H9 (cell line): Measurements from ENCODE around the gene PACS1. TPM values are rescaled to one million over a fixed set of nuclear protein-coding genes. Genes with fewer than 3 reads are reported as not detected.

Experiments
- DNase-seq: peaks from one replicate; pipeline ENCODE4 v3.0.0-alpha.2; 2017
- H2AFZ ChIP-seq: one replicate; pipeline ENCODE4 v1.6.1; 2013; ENCODE audit warnings: mild to moderate bottlenecking, low read length, control low read depth, moderate library complexity
- H2AK5ac ChIP-seq: 2 replicates; pipeline ENCODE4 v1.6.1; 2013; ENCODE audit warnings: low read length, control low read depth, mixed read lengths; ENCODE audit not compliant: insufficient read length
- H2BK120ac ChIP-seq: one replicate; pipeline ENCODE4 v1.6.1; 2013; ENCODE audit warnings: low read depth, mild to moderate bottlenecking, low read length, control low read depth, inconsistent platforms; ENCODE audit not compliant: poor library complexity, severe bottlenecking
- H2BK12ac ChIP-seq: 2 replicates; pipeline ENCODE4 v1.6.1; 2013; ENCODE audit warnings: low read length, control low read depth, mixed read lengths, low read depth; ENCODE audit not compliant: insufficient read length
- H2BK15ac ChIP-seq: 2 replicates; pipeline ENCODE4 v1.6.1; 2013; ENCODE audit warnings: low read depth, low read length, control low read depth
- H2BK20ac ChIP-seq: one replicate; pipeline ENCODE4 v1.6.1; 2013; ENCODE audit warnings: low read depth, mild to moderate bottlenecking, low read length, control low read depth, inconsistent platforms; ENCODE audit not compliant: poor library complexity, severe bottlenecking
- H2BK5ac ChIP-seq: 2 replicates; pipeline ENCODE4 v1.6.1; 2013; ENCODE audit warnings: low read length, control low read depth, mixed read lengths; ENCODE audit not compliant: insufficient read length
- H3K14ac ChIP-seq: 2 replicates; pipeline ENCODE4 v1.6.1; 2013; ENCODE audit warnings: low read length, control low read depth; ENCODE audit not compliant: insufficient read depth
- H3K18ac ChIP-seq: 2 replicates; pipeline ENCODE4 v1.6.1; 2013; ENCODE audit warnings: low read depth, mild to moderate bottlenecking, mixed read lengths, low read length, control low read depth; ENCODE audit not compliant: insufficient read length
- H3K23ac ChIP-seq: 2 replicates; pipeline ENCODE4 v1.6.1; 2013; ENCODE audit warnings: low read length, control low read depth, mixed read lengths, low read depth; ENCODE audit not compliant: insufficient read length
- H3K23me2 ChIP-seq: 2 replicates; pipeline ENCODE4 v1.6.1; 2013; ENCODE audit warnings: low read depth, mild to moderate bottlenecking, mixed read lengths, low read length, control low read depth; ENCODE audit not compliant: insufficient read length, poor library complexity, severe bottlenecking
- H3K27ac ChIP-seq: 2 replicates; pipeline ENCODE4 v1.5.1; 2013; ENCODE audit warnings: low read length, control low read depth, mixed read lengths, low read depth; ENCODE audit not compliant: insufficient read length
- H3K27me3 ChIP-seq: 2 replicates; pipeline ENCODE4 v1.6.1; 2013; ENCODE audit warnings: low read length, control low read depth, inconsistent platforms; ENCODE audit not compliant: insufficient read depth
- H3K4ac ChIP-seq: 2 replicates; pipeline ENCODE4 v1.6.1; 2013; ENCODE audit warnings: low read depth, mild to moderate bottlenecking, control low read depth, inconsistent platforms, low read length, moderate library complexity
- H3K4me1 ChIP-seq: 2 replicates; pipeline ENCODE4 v1.6.1; 2013; ENCODE audit warnings: low read length, control low read depth, inconsistent platforms; ENCODE audit not compliant: insufficient read depth
- H3K4me2 ChIP-seq: 2 replicates; pipeline ENCODE4 v1.6.1; 2013; ENCODE audit warnings: low read length, control low read depth, mixed read lengths; ENCODE audit not compliant: insufficient read length, insufficient read depth
- H3K56ac ChIP-seq: 2 replicates; pipeline ENCODE4 v1.6.1; 2013; ENCODE audit warnings: low read depth, mild to moderate bottlenecking, mixed read lengths, low read length, control low read depth; ENCODE audit not compliant: insufficient read length
- H3K79me1 ChIP-seq: 2 replicates; pipeline ENCODE4 v1.6.1; 2013; ENCODE audit warnings: low read depth, mild to moderate bottlenecking, moderate library complexity, low read length, control low read depth, inconsistent platforms; ENCODE audit not compliant: insufficient read depth, poor library complexity, severe bottlenecking
- H3K79me2 ChIP-seq: 2 replicates; pipeline ENCODE4 v1.6.1; 2013; ENCODE audit warnings: low read length, control low read depth, inconsistent platforms; ENCODE audit not compliant: insufficient read depth
- H3K9ac ChIP-seq: 2 replicates; pipeline ENCODE4 v1.6.1; 2013; ENCODE audit warnings: low read length, control low read depth, mixed read lengths; ENCODE audit not compliant: insufficient read length; ENCODE audit errors: extremely low read depth
- H3K9me3 ChIP-seq: one replicate; pipeline ENCODE4 v1.6.1; 2013; ENCODE audit warnings: low read depth, low read length, inconsistent platforms; ENCODE audit not compliant: control insufficient read depth
- H3T11ph ChIP-seq: one replicate; pipeline ENCODE4 v1.6.1; 2013; ENCODE audit warnings: mild to moderate bottlenecking, low read length, control low read depth, inconsistent platforms
- H4K20me1 ChIP-seq: one replicate; pipeline ENCODE4 v1.6.1; 2013; ENCODE audit not compliant: control insufficient read depth, insufficient read length, insufficient read depth
- H4K5ac ChIP-seq: 2 replicates; pipeline ENCODE4 v1.6.1; 2013; ENCODE audit warnings: low read depth, mild to moderate bottlenecking, mixed read lengths, low read length, control low read depth; ENCODE audit not compliant: insufficient read length
- H4K8ac ChIP-seq: replicated peaks from 2 replicates; pipeline ENCODE4 v1.6.1; 2013; ENCODE audit warnings: low read length, control low read depth, mixed read lengths, low read depth; ENCODE audit not compliant: insufficient read length
- H4K91ac ChIP-seq: 2 replicates; pipeline ENCODE4 v1.6.1; 2013; ENCODE audit warnings: low read depth, mild to moderate bottlenecking, moderate library complexity, mixed read lengths, low read length, control low read depth; ENCODE audit not compliant: insufficient read length
- H3K27ac Mint-ChIP-seq, 3 experiments: 2 replicates in 2 of 3; 3 replicates in 1 of 3; pipeline ENCODE4 v1.8.0; 2020 to 2021; ENCODE audit warnings: mixed read lengths in 3 of 3, mild to moderate bottlenecking in 1 of 3, moderate library complexity in 1 of 3
- H3K27me3 Mint-ChIP-seq: 2 replicates; pipeline ENCODE4 v1.8.0; 2021; ENCODE audit warnings: low read depth, mild to moderate bottlenecking, moderate library complexity, mixed read lengths
- H3K36me3 Mint-ChIP-seq, 3 experiments: 2 replicates in 2 of 3; 3 replicates in 1 of 3; pipeline ENCODE4 v1.8.0; 2020 to 2021; ENCODE audit warnings: low read depth in 3 of 3, mixed read lengths in 3 of 3; ENCODE audit not compliant: insufficient read depth in 1 of 3
- H3K4me1 Mint-ChIP-seq, 2 experiments: 2 replicates each; pipeline ENCODE4 v1.8.0; 2020; ENCODE audit warnings: mixed read lengths in 2 of 2
- H3K4me3 Mint-ChIP-seq, 2 experiments: 2 replicates in 1 of 2; 3 replicates in 1 of 2; pipeline ENCODE4 v1.8.0; 2020 to 2021; ENCODE audit warnings: mild to moderate bottlenecking in 2 of 2, mixed read lengths in 2 of 2, moderate library complexity in 1 of 2
- H3K9me3 Mint-ChIP-seq, 2 experiments: 2 replicates in 1 of 2; 3 replicates in 1 of 2; pipeline ENCODE4 v1.8.0; 2020; ENCODE audit warnings: mild to moderate bottlenecking in 2 of 2, mixed read lengths in 2 of 2, moderate library complexity in 1 of 2
- WGBS: extraction: QIAGEN DNeasy Blood & Tissue Kit; methylation state at CpG from one replicate; pipeline ENCODE4 v1.1.7; 2013; ENCODE audit warnings: missing lambda C conversion rate, low lambda C conversion rate, mixed read lengths; ENCODE audit not compliant: insufficient read length; ENCODE audit errors: extremely low coverage; 5-methylcytosine and 5-hydroxymethylcytosine counted together
- total RNA-seq: library from RNA; stranded (reverse); gene quantifications from 2 replicates; pipeline ENCODE4 v1.2.1, GENCODE V29; 2021
- TF ChIP-seq, protein P1 (sequence below): fragments of 200-600 bp; sonication (generic); conservative IDR thresholded peaks from 3 replicates; pipeline ENCODE4 v1.8.0; 2021; ENCODE audit warnings: antibody characterized with exemption, mild to moderate bottlenecking

PACS1 gene
- total RNA-seq, 1 experiment from 2014 or later, result 35.5 TPM

- DNase-seq, result no peak
- no peak overlapping the region for H3T11ph ChIP-seq
- no peaks in the 10 kb centered on the region for H3K79me2 ChIP-seq
- H3K9ac ChIP-seq, result no peak overlapping the region
- no peak overlapping the region for H4K8ac ChIP-seq
- H3K27me3 ChIP-seq, result no peaks in the 10 kb centered on the region
- no peaks in the 10 kb centered on the region for H4K20me1 ChIP-seq
- no peak overlapping the region for H3K4ac ChIP-seq
- no peak overlapping the region for H3K23ac ChIP-seq
- H3K56ac ChIP-seq, result no peak overlapping the region
- peaks cover 21 to 31% of the 10 kb centered on the region in 2 experiments for H3K4me1 Mint-ChIP-seq
- WGBS, result no CpG with 5 or more reads among the region's 4 CpGs
- no peak overlapping the region for H3K4me2 ChIP-seq
- H4K5ac ChIP-seq, result no peak overlapping the region
- no peaks in the 10 kb centered on the region for H3K79me1 ChIP-seq
- no peak overlapping the region for H2BK15ac ChIP-seq
- H3K4me1 ChIP-seq, result no peaks in the 10 kb centered on the region
- no peak overlapping the region for H2AK5ac ChIP-seq
- no peak overlapping the region for H2BK12ac ChIP-seq
- H3K27ac Mint-ChIP-seq, result no peak overlapping the region; a peak in 1 of 7 replicates
- peaks cover 4% of the 10 kb centered on the region for H3K23me2 ChIP-seq
- no peak overlapping the region for H4K91ac ChIP-seq
- H3K36me3 Mint-ChIP-seq, result peaks cover 50 to 70% (median 63%) of the 10 kb centered on the region in 3 experiments
- H3K27ac ChIP-seq, result no peak overlapping the region
- TF ChIP-seq, protein P1, sequence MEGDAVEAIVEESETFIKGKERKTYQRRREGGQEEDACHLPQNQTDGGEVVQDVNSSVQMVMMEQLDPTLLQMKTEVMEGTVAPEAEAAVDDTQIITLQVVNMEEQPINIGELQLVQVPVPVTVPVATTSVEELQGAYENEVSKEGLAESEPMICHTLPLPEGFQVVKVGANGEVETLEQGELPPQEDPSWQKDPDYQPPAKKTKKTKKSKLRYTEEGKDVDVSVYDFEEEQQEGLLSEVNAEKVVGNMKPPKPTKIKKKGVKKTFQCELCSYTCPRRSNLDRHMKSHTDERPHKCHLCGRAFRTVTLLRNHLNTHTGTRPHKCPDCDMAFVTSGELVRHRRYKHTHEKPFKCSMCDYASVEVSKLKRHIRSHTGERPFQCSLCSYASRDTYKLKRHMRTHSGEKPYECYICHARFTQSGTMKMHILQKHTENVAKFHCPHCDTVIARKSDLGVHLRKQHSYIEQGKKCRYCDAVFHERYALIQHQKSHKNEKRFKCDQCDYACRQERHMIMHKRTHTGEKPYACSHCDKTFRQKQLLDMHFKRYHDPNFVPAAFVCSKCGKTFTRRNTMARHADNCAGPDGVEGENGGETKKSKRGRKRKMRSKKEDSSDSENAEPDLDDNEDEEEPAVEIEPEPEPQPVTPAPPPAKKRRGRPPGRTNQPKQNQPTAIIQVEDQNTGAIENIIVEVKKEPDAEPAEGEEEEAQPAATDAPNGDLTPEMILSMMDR, result no peak
- no peak overlapping the region for H3K14ac ChIP-seq
- H2BK120ac ChIP-seq, result no peak overlapping the region
- no peak overlapping the region for H2BK5ac ChIP-seq
- no peak overlapping the region for H3K18ac ChIP-seq
- no peaks in the 10 kb centered on the region for H3K9me3 Mint-ChIP-seq
- no peak overlapping the region for H2AFZ ChIP-seq
- H2BK20ac ChIP-seq, result no peak overlapping the region
- no peaks in the 10 kb centered on the region for H3K9me3 ChIP-seq
- H3K4me3 Mint-ChIP-seq, result no peak overlapping the region
- H3K27me3 Mint-ChIP-seq, result no peaks in the 10 kb centered on the region
These were observed 2.4 kb upstream of the PACS1 start for GRCh38 chr11:66067640-66068039.
